Ovary (tissue), 9 donors: Measurements from ENCODE around the gene S100A5. TPM values are rescaled to one million over a fixed set of nuclear protein-coding genes. Genes with fewer than 3 reads are reported as not detected.

Experiments
- DNase-seq, 5 donors: peaks; one replicate each; pipeline ENCODE4 v3.0.0-alpha.2; 2019 to 2020
- H3K27ac ChIP-seq, 2 donors: fragments of 200-600 bp; one replicate each; pipeline versions ENCODE4 v1.5.1 to v1.8.0; 2019 to 2022
- H3K27me3 ChIP-seq: fragments of 200-600 bp; one replicate; pipeline ENCODE4 v1.8.0; 2022
- H3K36me3 ChIP-seq: fragments of 200-600 bp; sonication (generic); one replicate; pipeline ENCODE4 v1.5.1; 2019
- H3K4me1 ChIP-seq: one replicate; pipeline ENCODE4 v1.8.1; 2013; ENCODE audit warnings: mild to moderate bottlenecking, moderate library complexity; ENCODE audit not compliant: insufficient read depth
- H3K4me3 ChIP-seq: fragments of 200-600 bp; sonication (generic); one replicate; pipeline ENCODE4 v1.5.1; 2017
- H3K9me3 ChIP-seq, 2 donors: fragments of 200-600 bp in 1 of 2; sonication (generic) in 1 of 2; one replicate each; pipeline versions ENCODE4 v1.5.1 to v1.8.1; 2013 to 2019; ENCODE audit warnings: mild to moderate bottlenecking in 1 of 2, moderate library complexity in 1 of 2
- CTCF ChIP-seq, 3 donors: fragments of 450-650 bp in 2 of 3; fragments of 200-600 bp in 1 of 3; IDR thresholded peaks; one replicate each; pipeline versions ENCODE4 v1.5.1 to v1.8.0; 2016 to 2022; ENCODE audit warnings: antibody characterized with exemption in 3 of 3, mild to moderate bottlenecking in 1 of 3
- EP300 ChIP-seq: sonication (generic); formaldehyde crosslinking; IDR thresholded peaks from one replicate; pipeline ENCODE4 v1.6.1; 2017; ENCODE audit warnings: antibody characterized with exemption
- POLR2A ChIP-seq: fragments of 450-650 bp; IDR thresholded peaks from one replicate; pipeline ENCODE4 v1.6.1; 2017; ENCODE audit warnings: antibody characterized with exemption, mild to moderate bottlenecking, moderate library complexity
- WGBS, 3 donors: extraction: QIAGEN DNeasy Blood & Tissue Kit in 1 of 3; methylation state at CpG; one replicate each; pipeline versions ENCODE4 v1.1.5 to v1.1.7; 2013 to 2017; 5-methylcytosine and 5-hydroxymethylcytosine counted together
- intact Hi-C, 4 donors: fragments of 100-400 bp; cut with DNase I; formaldehyde crosslinking; loops; one replicate each; pipeline versions ENCODE4 v1.11.0 to v1.15.1; 2022 to 2023
- polyA plus RNA-seq, 2 donors: library from polyadenylated mRNA; stranded (reverse); fragments of 200-250 nt in 1 of 2; fragments of 350-450 nt in 1 of 2; fragmentation: Illumina TruSeq in 1 of 2; extraction: RNeasy Lipid Tissue Mini Kit (QIAGEN cat#74804) in 1 of 2; gene quantifications; one replicate each; pipeline ENCODE4 v1.2.3, GENCODE V29; 2013 to 2014
- total RNA-seq, 7 donors: library from RNA; depleted of rRNA in 2 of 7; stranded (reverse); fragments of >200 nt in 2 of 7; fragmentation: NEBNext Ultra II Directional in 3 of 7; extraction: Animal tissue kit (Norgen Biotek cat#: 25700) in 3 of 7; gene quantifications; one replicate each; pipeline versions ENCODE4 v1.1.0 to v1.2.4, GENCODE V29; 2016 to 2023
- donor health status: DM: no; HTN: no; CAD: no; lungs with moderate emphysema.
- donor health status: DM: no; HTN: no; CAD: no.
- donor health status: Bipolar disorder and iron deficiency.
- donor health status: DM: yes; HTN: yes; CAD: no.
- donor health status: DM: no; HTN: no; CAD: no.
- donor health status: DM: yes; HTN: yes; CAD: no.

Gene S100A5
- total and polyA plus RNA-seq, 9 donors: not detected

- Histone ChIP-seq H3K4me1 (peaks cover 29% of the 10 kb centered on the region), H3K27ac (peak within 1 kb of the TSS in 1 of 2 donors; percentile 50), H3K27me3 (no peaks in the 10 kb centered on the region), H3K36me3 (no peaks in the 10 kb centered on the region), H3K4me3 (peak within 1 kb of the TSS; percentile 30), H3K9me3 (no peaks in the 10 kb centered on the region)
- intact Hi-C loops: no loop called here
- TF ChIP-seq CTCF (IDR thresholded peaks at IDR 0.05): no peak
- no peak for TF ChIP-seq EP300
- TF ChIP-seq POLR2A: no peak
- 58 to 65% (median 64%) methylated on average over 19 of the region's 19 CpGs for WGBS, 3 donors
- peak; percentile 79 to 88 (median 83) for DNase-seq
Measured at GRCh38 chr1:153545067-153546055, 4.6 kb upstream of the S100A5 start, which contains the start of gene S100A4. S100A4 (minus strand) TSS chr1:153545806; CDS start chr1:153544794, 1,012 bp downstream.

DNA sequence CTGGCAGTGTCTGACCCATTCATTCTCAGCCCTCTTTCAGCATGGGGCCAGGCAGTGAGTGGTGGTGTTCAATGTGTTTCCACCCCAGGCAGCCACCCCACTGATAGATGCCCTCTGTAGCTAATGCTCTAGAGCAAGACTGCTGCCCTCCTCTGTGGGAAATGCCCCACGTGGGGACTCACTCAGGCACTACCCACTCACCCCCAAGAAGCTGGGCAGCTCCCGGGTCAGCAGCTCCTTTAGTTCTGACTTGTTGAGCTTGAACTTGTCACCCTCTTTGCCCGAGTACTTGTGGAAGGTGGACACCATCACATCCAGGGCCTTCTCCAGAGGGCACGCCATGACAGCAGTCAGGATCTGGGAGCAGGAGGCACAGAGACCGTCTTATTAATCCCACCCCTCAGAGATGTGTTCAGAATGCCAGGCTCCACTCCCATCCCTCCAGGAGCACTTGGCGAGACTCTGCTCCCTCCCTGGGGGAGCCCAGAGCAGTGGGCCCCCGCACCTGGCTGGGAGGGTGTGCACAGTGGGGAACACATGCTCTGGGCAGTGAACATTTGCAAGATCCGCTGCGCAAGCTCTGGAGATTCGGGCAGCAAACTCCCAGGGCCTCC is 3.8 kb upstream of the S100A5 start:
- TF ChIP-seq CTCF (IDR thresholded peaks at IDR 0.05) (no peak), POLR2A (no peak)
- H3K27me3 ChIP-seq: no peaks in the 10 kb centered on the region
- H3K4me1 ChIP-seq: peaks cover 29% of the 10 kb centered on the region
- intact Hi-C loops: no loop called here
- H3K36me3 ChIP-seq: no peaks in the 10 kb centered on the region
- no peaks in the 10 kb centered on the region for H3K9me3 ChIP-seq
- H3K4me3 ChIP-seq: peak overlapping the region; percentile 30
- WGBS, 3 donors: 55 to 68% (median 63%) methylated on average over 10 of the region's 10 CpGs
- no peak for DNase-seq
- peak overlapping the region in 1 of 2 donors; percentile 50 for H3K27ac ChIP-seq

DNA sequence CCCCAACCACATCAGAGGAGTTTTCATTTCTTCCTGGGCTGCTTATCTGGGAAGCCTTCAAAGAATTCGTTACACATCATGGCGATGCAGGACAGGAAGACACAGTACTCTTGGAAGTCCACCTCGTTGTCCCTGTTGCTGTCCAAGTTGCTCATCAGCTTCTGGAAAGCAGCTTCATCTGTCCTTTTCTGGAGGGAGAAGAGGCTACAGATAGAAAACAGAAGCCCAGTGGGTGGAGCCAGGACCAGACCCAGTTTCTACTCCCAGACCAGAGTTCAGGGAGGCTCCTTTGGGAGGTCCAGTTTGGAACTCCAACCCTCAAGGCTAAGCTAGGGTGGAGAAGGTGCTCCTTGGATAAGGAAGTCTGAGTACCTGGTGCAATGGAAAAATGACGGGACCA is 3.0 kb upstream of the S100A5 start:
- TF ChIP-seq POLR2A: no peak
- TF ChIP-seq EP300: no peak
- TF ChIP-seq CTCF (IDR thresholded peaks at IDR 0.05): no peak
- peak in 1 of 5 donors; percentile 0 for DNase-seq
- H3K9me3 ChIP-seq: no peaks in the 10 kb centered on the region
- H3K27me3 ChIP-seq: no peaks in the 10 kb centered on the region
- H3K27ac ChIP-seq: no peak overlapping the region
- H3K36me3 ChIP-seq: no peaks in the 10 kb centered on the region
- H3K4me3 ChIP-seq: no peak overlapping the region
- WGBS, 3 donors: 49 to 59% (median 57%) methylated on average over 4 of the region's 4 CpGs
- peaks cover 22% of the 10 kb centered on the region for H3K4me1 ChIP-seq
- intact Hi-C loops: no loop called here

GRCh38 chr1:153542956-153543711 is 2.4 kb upstream of the S100A5 start:
- Histone ChIP-seq H3K27me3 (no peaks in the 10 kb centered on the region), H3K27ac (no peak overlapping the region), H3K9me3 (no peaks in the 10 kb centered on the region), H3K4me1 (peaks cover 19% of the 10 kb centered on the region), H3K4me3 (no peak overlapping the region), H3K36me3 (no peaks in the 10 kb centered on the region)
- 54 to 61% (median 60%) methylated on average over 13 of the region's 13 CpGs for WGBS, 3 donors
- peak in 2 of 5 donors; percentile 25 to 35 for DNase-seq
- intact Hi-C loops: no loop called here
- TF ChIP-seq EP300: no peak
- TF ChIP-seq POLR2A: no peak
- no peak for TF ChIP-seq CTCF (IDR thresholded peaks at IDR 0.05)
